Panc1 (cell line): Measurements from ENCODE around the gene INKA1. TPM values are rescaled to one million over a fixed set of nuclear protein-coding genes. Genes with fewer than 3 reads are reported as not detected.

Experiments
- ATAC-seq: fragments of 200-7000 bp; cut with Tn5 transposase; 2 replicates; pipeline ENCODE4 v1.9.1; 2020; ENCODE audit warnings: mild to moderate bottlenecking, moderate library complexity
- BruUV-seq: library from RNA; stranded (reverse); fragments of 400-500 nt; replicated peaks from 2 replicates; lab custom pipeline; 2021; lab: Mats Ljungman, UMichigan
- CTCF ChIA-PET: fragments of 300-600 bp; sonication (Branson Sonifier 250); formaldehyde crosslinking; loops from one replicate; lab custom pipeline; 2022; ENCODE audit warnings: antibody characterized with exemption; lab: Charles Lee
- POLR2A ChIA-PET: fragments of 300-600 bp; sonication (Branson Sonifier 250); formaldehyde crosslinking; loops from one replicate; lab custom pipeline; 2022; ENCODE audit warnings: antibody characterized with exemption; lab: Charles Lee
- DNase-seq: peaks from one replicate; pipeline ENCODE4 v3.0.0-alpha.2; 2010; ENCODE audit warnings: low read depth, low spot score
- H3K27ac ChIP-seq: 2 replicates; pipeline ENCODE4 v1.5.1; 2011; ENCODE audit warnings: mild to moderate bottlenecking, low read length, inconsistent platforms
- H3K27me3 ChIP-seq: fragments of 200-500 bp; sonication (Bioruptor generic); 2 replicates; pipeline ENCODE4 v1.6.0; 2014; ENCODE audit warnings: low read length, inconsistent platforms; ENCODE audit not compliant: control insufficient read depth, insufficient read depth
- H3K36me3 ChIP-seq: fragments of 200-500 bp; sonication (Bioruptor generic); 2 replicates; pipeline ENCODE4 v1.5.1; 2014; ENCODE audit warnings: inconsistent platforms, mild to moderate bottlenecking, low read length, moderate library complexity; ENCODE audit not compliant: control insufficient read depth, insufficient read depth
- H3K4me1 ChIP-seq: 2 replicates; pipeline ENCODE4 v1.5.1; 2011; ENCODE audit warnings: inconsistent platforms, mild to moderate bottlenecking, low read length, moderate library complexity; ENCODE audit not compliant: control insufficient read depth, insufficient read depth
- H3K4me3 ChIP-seq, 2 experiments: 2 replicates each; pipeline ENCODE4 v1.5.1; 2011 to 2012; ENCODE audit warnings: low read depth in 2 of 2, low read length in 2 of 2, mild to moderate bottlenecking in 2 of 2, inconsistent platforms in 1 of 2, moderate library complexity in 1 of 2
- H3K9me3 ChIP-seq: fragments of 200-500 bp; sonication (Bioruptor generic); 2 replicates; pipeline ENCODE4 v1.5.1; 2014; ENCODE audit warnings: low read depth, mild to moderate bottlenecking, inconsistent platforms, low read length, moderate library complexity; ENCODE audit not compliant: control insufficient read depth, insufficient read depth
- CTCF ChIP-seq: fragments of 450-650 bp; IDR thresholded peaks from 2 replicates; pipeline ENCODE4 v1.5.1; 2017; ENCODE audit warnings: mild to moderate bottlenecking
- REST ChIP-seq, 2 experiments: IDR thresholded peaks; 2 replicates each; pipeline ENCODE4 v1.6.1; 2011 to 2012; ENCODE audit warnings: low read depth in 2 of 2, control low read depth in 1 of 2, low read length in 1 of 2, mild to moderate bottlenecking in 1 of 2, moderate library complexity in 1 of 2; ENCODE audit not compliant: insufficient read depth in 1 of 2
- SIN3A ChIP-seq: IDR thresholded peaks from 2 replicates; pipeline ENCODE4 v1.6.1; 2012; ENCODE audit warnings: low read depth, mild to moderate bottlenecking, low read length, moderate library complexity, borderline replicate concordance; ENCODE audit not compliant: insufficient read depth
- TCF7L2 ChIP-seq: IDR thresholded peaks from 2 replicates; pipeline ENCODE4 v1.6.1; 2011; ENCODE audit warnings: mild to moderate bottlenecking, low read depth, low read length, inconsistent platforms
- in situ Hi-C: cut with HindIII; loops from 2 replicates; pipeline ENCODE4 v1.10.0; 2016; ENCODE audit warnings: low sequenced_read_pairs, low pct_unique_long_range_greater_than_20kb
- intact Hi-C: fragments of 100-400 bp; cut with micrococcal nuclease; formaldehyde crosslinking; loops from one replicate; pipeline ENCODE4 v1.10.0; 2022; ENCODE audit not compliant: unreplicated experiment
- total RNA-seq: library from RNA; stranded (reverse); gene quantifications from one replicate; pipeline ENCODE4 v1.2.1, GENCODE V29; 2021; ENCODE audit not compliant: unreplicated experiment

INKA1 gene
- total RNA-seq, 1 experiment from 2014 or later = 2.2 TPM

GRCh38 chr3:49799105-49799504, 4.0 kb upstream of the INKA1 start:
- no TSS peak for BruUV-seq
- H3K27ac ChIP-seq = no peak overlapping the region
- DNase-seq (no peak), ATAC-seq (no peak)
- ChIA-PET CTCF (no interaction called here), POLR2A (no interaction called here)
- no peaks in the 10 kb centered on the region for H3K9me3 ChIP-seq
- H3K4me3 ChIP-seq = no peak overlapping the region
- H3K36me3 ChIP-seq = no peaks in the 10 kb centered on the region
- H3K4me1 ChIP-seq = no peaks in the 10 kb centered on the region
- in situ Hi-C loops (no loop called here), intact Hi-C loops (no loop called here)
- H3K27me3 ChIP-seq = no peaks in the 10 kb centered on the region
- TF ChIP-seq REST (IDR thresholded peaks at IDR 0.05; ENCODE audit: insufficient read depth in 1 of 2, low read depth in 2 of 2, low read length in 1 of 2) (no peak), TCF7L2 (no peak)

- Histone ChIP-seq H3K4me3 (no peak within 1 kb of the TSS), H3K4me1 (no peaks in the 10 kb centered on the region), H3K27ac (no peak within 1 kb of the TSS), H3K9me3 (no peaks in the 10 kb centered on the region), H3K27me3 (no peaks in the 10 kb centered on the region), H3K36me3 (no peaks in the 10 kb centered on the region)
- in situ Hi-C loops (no loop called here), intact Hi-C loops (loop anchor here (5.0 kb wide), 1 partner anchor 108 kb away; no protein-coding TSS in a partner anchor)
- DNase-seq (no peak), ATAC-seq (no peak)
- no TSS peak for BruUV-seq
- TF ChIP-seq TCF7L2 (no peak), REST (IDR thresholded peaks at IDR 0.05; ENCODE audit: insufficient read depth in 1 of 2, low read depth in 2 of 2, low read length in 1 of 2) (no peak), CTCF (no peak), SIN3A (no peak)
- ChIA-PET CTCF (no interaction called here), POLR2A (no interaction called here)
These were observed 3.3 kb upstream of the INKA1 start, which contains the start of gene CDHR4 for GRCh38 chr3:49799761-49800160. TSS of gene CDHR4 (minus strand) at chr3:49799873. CDS start at chr3:49799812, 61 bp downstream.
